NCI-H1694 treated with DMSO at 0.1 percent for 48 hours (cell line): ENCODE measurements around the gene SLC48A1.

ENCODE experiments used
- DNase-seq: peaks from one replicate; lab custom pipeline; 2025; lab: John Stamatoyannopoulos, UW

SLC48A1 gene

DNA sequence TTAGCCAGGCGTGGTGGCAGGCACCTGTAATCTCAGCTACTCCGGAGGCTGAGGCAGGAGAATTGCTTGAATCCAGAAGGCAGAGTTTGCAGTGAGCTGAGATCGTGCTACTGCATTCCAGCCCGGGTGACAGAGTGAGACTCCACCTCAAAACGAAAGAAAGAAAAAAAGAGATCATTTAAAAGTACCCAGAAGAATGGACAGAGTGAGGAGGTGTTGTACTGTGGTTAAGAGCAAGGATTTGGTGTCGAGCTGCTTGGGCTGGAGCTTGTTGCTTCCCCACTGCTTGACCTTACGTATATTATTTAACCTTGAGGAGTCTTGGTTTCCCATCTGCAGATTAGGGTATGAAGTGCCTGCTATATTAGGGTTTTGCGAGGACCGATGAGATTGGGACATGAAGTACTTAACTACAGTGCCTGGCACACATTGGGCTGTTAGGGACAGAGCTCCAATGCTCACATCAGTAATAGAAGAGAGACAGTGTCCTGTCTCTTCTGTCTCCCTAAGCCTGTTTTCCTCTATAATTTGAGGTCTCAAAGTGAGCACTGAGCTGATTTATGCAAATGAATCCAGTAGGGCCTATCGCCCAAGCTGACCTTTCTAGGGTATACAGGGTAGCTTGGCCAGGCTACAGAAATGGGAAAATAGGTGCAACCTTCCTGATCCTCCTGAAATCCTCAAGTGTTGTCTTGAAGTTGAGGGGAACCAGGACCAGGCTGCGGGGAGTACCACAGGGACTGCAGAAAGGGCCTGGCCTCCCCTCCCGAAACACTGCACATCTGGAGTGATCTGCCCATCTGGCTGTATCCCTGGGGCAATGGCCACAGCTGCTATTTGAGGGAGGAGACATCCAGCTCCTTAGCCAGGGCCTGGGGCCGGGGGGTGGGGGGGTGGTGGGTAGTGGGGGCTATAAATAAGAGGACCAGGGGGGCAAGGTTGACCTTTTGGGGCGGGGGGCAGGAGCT lies 55.3 kb downstream of the SLC48A1 start:
- DNase-seq, result no peak

DNA sequence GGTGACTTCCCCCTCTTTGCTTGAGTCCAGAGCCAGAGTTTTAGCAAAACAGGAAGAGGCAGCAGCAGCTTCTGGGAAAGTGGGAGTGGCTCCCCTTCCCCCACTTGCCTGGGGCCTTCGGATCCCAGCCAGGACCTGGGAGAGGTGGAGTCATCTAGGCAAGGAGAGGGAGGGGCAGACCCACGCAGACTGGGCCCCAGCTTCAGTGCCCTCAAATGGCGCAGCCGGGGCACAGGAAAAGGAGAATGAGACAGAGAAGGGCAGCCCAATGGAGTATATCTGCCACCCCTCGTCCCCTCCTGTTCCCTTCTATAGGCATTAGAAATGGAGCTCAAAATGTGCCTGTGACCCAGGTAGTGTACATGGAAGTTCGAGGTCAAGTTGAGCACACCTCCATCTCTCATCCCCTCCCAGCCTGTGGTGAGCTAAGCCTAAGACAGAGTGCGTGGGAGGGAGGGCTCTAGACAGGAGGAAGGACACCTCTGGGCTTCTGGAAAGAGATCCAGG lies 56.0 kb downstream of the SLC48A1 start:
- no peak for DNase-seq

DNA sequence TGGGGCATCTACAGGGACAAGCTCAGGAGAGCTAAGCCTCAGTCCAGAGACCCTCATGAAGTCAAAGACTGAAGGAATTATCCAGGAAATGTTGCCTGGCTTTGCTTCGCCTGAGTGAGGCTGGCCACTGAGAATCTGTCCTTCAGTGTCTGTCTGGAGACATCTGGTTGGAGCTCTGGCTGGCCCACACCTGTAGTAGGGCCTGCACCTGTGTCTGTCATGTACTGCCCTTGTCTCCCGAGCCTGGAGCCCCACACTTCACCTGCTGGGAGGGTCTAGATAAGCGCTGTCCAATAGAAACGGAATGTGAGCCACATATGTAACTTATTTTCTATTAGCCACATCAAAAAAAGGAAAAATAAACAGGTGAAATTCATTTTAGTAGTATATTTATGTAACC lies 56.5 kb downstream of the SLC48A1 start:
- no peak for DNase-seq
